Thoracic aorta (tissue), 2 donors: Measurements from ENCODE around the gene SIK3. TPM values are rescaled to one million over a fixed set of nuclear protein-coding genes. Genes with fewer than 3 reads are reported as not detected.
"Not testable (repeated sequence)": the region's sequence is repeated elsewhere in the genome, so short reads cannot be mapped to it uniquely, and the experiment has no call there.

Source experiments
- ATAC-seq: fragments of 150-250 bp; one replicate; pipeline ENCODE4 v1.8.0; 2017; ENCODE audit warnings: low read depth; ENCODE audit not compliant: insufficient number of reproducible peaks, low FRiP score
- DNase-seq: peaks from one replicate; pipeline ENCODE4 v3.0.0-alpha.2; 2020; ENCODE audit warnings: low spot score
- H3K27ac ChIP-seq, 2 donors: fragments of 200-600 bp; sonication (generic); 1 replicate in 1 of 2; 2 replicates in 1 of 2; pipeline ENCODE4 v1.5.1; 2016; ENCODE audit warnings: mild to moderate bottlenecking in 2 of 2, moderate library complexity in 2 of 2
- H3K27me3 ChIP-seq: fragments of 200-600 bp; sonication (generic); replicated peaks from 2 replicates; pipeline ENCODE4 v1.6.0; 2016; ENCODE audit warnings: mild to moderate bottlenecking; ENCODE audit not compliant: insufficient read depth
- H3K36me3 ChIP-seq: fragments of 200-600 bp; sonication (generic); one replicate; pipeline ENCODE4 v1.5.1; 2016
- H3K4me1 ChIP-seq, 2 donors: fragments of 200-600 bp; sonication (generic); 1 replicate in 1 of 2; 2 replicates in 1 of 2; pipeline versions ENCODE4 v1.5.1 to v1.6.0; 2016; ENCODE audit warnings: low read depth in 2 of 2, mild to moderate bottlenecking in 1 of 2; ENCODE audit not compliant: control insufficient read depth in 1 of 2
- H3K4me3 ChIP-seq: fragments of 200-600 bp; sonication (generic); 2 replicates; pipeline ENCODE4 v1.5.1; 2016; ENCODE audit warnings: mild to moderate bottlenecking
- H3K9me3 ChIP-seq: fragments of 200-600 bp; sonication (generic); 2 replicates; pipeline ENCODE4 v1.5.1; 2016
- total RNA-seq, 2 donors: library from RNA; depleted of rRNA; stranded (reverse); fragments of >200 nt; gene quantifications; one replicate each; pipeline versions ENCODE4 v1.1.0 to v1.2.3, GENCODE V29; 2016
- TF ChIP-seq, protein P1 (sequence below): fragments of 200-600 bp; sonication (generic); IDR thresholded peaks from one replicate; pipeline ENCODE4 v1.5.1; 2019; ENCODE audit warnings: antibody characterized with exemption

SIK3 gene
- total RNA-seq, 2 donors from 2014 or later, result 32.9 to 53.7 TPM

DNA sequence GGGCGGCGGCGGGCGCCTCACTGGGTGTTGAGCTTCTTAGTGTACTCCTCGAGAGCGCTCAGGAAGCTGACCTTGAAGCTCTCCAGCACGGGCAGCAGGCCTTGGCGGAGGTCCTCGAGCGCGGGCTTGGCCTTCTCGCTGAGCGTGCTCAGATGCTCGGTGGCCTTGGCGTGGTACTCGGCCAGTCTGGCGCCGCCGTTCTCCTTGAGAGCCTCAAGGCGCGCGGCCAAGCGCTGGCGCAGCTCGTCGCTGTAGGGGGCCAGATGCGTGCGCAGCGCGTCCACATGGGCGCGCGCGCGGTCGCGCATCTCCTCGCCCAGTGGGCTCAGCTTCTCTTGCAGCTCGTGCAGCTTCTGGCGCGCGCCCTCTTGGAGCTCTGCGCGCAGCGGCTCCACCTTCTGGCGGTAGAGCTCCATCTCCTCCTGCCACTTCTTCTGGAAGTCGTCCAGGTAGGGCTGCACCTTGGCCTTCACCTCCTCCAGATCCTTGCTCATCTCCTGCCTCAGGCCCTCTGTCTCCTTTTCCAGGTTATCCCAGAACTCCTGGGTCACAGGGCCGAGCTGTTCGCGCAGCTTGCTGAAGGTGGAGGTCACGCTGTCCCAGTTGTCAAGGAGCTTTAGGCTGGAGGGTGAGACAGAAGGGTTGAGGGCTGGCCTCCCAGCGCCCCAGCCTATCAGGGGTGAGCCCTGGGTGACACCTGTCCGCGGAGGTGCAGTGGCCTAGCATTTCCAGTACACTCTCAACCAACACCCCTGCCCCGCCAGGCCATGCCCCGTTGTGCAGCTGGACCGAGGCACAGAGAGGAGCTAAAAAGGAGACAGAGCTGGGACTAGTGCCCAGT, 262.2 kb downstream of the SIK3 start:
- ATAC-seq, result peak; percentile 85
- Histone ChIP-seq H3K4me1 (peaks cover 10 to 17% of the 10 kb centered on the region in 2 donors), H3K27me3 (no peaks in the 10 kb centered on the region), H3K4me3 (peak overlapping the region; percentile 67), H3K36me3 (no peaks in the 10 kb centered on the region), H3K27ac (peak overlapping the region; percentile 58 to 84), H3K9me3 (no peaks in the 10 kb centered on the region)
- TF ChIP-seq, protein P1, sequence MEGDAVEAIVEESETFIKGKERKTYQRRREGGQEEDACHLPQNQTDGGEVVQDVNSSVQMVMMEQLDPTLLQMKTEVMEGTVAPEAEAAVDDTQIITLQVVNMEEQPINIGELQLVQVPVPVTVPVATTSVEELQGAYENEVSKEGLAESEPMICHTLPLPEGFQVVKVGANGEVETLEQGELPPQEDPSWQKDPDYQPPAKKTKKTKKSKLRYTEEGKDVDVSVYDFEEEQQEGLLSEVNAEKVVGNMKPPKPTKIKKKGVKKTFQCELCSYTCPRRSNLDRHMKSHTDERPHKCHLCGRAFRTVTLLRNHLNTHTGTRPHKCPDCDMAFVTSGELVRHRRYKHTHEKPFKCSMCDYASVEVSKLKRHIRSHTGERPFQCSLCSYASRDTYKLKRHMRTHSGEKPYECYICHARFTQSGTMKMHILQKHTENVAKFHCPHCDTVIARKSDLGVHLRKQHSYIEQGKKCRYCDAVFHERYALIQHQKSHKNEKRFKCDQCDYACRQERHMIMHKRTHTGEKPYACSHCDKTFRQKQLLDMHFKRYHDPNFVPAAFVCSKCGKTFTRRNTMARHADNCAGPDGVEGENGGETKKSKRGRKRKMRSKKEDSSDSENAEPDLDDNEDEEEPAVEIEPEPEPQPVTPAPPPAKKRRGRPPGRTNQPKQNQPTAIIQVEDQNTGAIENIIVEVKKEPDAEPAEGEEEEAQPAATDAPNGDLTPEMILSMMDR, result peak; percentile 49
- DNase-seq, result peak; percentile 43

DNA sequence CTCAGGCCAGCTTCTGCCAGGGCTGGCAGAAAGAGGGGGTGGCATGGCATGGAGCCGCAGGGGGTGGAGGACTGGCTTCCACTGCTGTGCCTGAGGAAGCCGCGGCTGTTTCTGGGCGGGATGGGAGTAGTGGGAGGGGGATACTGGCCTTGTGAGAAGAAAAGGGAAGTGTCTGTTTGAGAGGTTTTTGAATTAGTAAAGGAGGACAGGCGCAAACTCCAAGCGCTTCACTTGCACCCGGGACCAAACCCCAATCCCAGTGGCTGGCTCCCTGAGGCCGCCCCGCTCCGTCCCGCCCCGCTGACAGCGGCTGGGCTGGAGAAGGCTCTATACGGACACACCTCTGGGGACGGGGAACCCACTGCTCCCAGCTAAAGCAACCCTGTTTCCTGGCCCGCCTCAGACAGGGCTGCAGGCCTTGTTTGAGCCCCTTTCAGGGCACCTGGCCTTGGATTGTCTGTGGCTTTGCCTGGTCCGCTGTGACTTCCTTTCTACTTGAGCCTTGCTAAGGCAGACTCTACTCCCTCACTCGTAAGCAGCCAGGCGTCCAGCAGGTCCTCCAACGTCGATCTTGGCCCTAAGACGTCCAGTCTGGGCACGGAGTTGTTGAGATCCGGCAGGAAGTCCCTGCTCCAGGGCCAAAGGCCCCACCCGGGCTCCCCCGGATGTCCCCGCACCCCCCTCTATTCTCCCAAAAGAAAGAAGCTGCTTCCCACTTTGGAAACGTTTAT, 263.0 kb downstream of the SIK3 start:
- ATAC-seq (no peak), DNase-seq (no peak)
- H3K9me3 ChIP-seq, result no peaks in the 10 kb centered on the region
- TF ChIP-seq, protein P1, result no peak
- peak overlapping the region; percentile 58 to 84 for H3K27ac ChIP-seq
- H3K4me3 ChIP-seq, result peak overlapping the region; percentile 67
- no peaks in the 10 kb centered on the region for H3K27me3 ChIP-seq
- no peaks in the 10 kb centered on the region for H3K36me3 ChIP-seq
- peaks cover 10 to 17% of the 10 kb centered on the region in 2 donors for H3K4me1 ChIP-seq

DNA sequence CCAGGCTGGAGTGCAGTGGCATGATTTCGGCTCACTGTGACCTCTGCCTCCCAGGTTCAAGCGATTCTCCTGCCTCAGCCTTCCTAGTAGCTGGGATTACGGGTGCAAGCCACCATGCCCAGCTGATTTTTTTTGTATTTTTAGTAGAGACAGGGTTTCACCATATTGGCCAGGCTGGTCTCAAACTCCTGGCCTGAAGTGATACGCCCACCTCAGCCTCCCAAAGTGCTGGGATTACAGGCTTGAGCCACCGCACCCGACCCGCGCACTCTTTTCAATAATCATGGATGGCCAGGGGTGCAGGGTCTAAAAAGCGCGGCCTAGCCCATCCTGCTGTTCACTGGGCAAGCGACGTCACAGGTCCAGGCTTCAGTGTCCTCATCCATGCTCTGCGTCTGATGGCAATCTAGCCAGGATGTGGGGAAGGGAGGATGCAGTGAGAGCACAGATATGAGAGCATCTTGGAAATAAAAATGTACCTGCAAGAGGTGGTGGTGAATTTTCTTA, 263.6 kb downstream of the SIK3 start:
- DNase-seq, H3K36me3 ChIP-seq, H3K27me3 ChIP-seq, H3K9me3 ChIP-seq, H3K4me3 ChIP-seq, ATAC-seq: not testable (repeated sequence)
- Histone ChIP-seq H3K27ac (peak overlapping the region in 1 of 2 donors; percentile 84), H3K4me1 (peaks cover 10 to 17% of the 10 kb centered on the region in 2 donors)

DNA sequence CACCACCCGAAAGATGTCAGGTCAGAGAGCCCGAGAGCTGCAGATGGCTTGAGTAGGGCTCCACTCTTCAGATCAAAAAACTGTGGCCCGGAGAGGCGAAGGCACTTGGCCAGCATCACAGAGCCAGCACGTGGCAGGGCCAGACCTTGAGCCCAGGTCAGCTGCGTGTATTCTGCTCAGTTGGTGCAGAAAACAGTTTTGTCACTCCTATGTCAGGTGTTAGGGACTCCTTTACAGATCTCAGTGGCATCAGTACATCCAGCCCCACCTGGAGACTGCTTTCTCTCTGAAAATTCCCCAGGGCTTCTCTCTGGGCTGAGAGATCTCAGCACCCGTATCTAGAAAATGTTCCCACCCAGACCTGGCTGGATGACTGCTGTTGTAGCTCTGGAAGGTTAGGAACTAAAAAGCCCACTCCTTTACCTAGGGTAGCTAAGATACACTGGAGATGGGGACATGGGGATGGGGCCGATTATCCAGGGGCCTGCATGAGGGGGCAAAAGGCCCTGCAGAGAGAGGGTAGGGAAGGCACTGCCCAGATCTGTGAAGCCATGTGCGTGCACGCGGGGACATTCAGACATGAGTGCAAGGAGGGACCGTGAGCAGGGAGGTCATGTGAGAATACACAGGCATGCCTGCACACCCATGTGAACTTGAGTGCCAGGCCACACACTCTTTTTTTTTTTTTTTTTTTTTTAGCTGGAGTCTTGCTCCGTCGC, 264.3 kb downstream of the SIK3 start:
- no peaks in the 10 kb centered on the region for H3K36me3 ChIP-seq
- ATAC-seq (no peak), DNase-seq (no peak)
- H3K4me3 ChIP-seq, result no peak overlapping the region
- peaks cover 10 to 17% of the 10 kb centered on the region in 2 donors for H3K4me1 ChIP-seq
- no peak overlapping the region for H3K27ac ChIP-seq
- H3K27me3 ChIP-seq, result no peaks in the 10 kb centered on the region
- no peaks in the 10 kb centered on the region for H3K9me3 ChIP-seq
- TF ChIP-seq, protein P1, result no peak

DNA sequence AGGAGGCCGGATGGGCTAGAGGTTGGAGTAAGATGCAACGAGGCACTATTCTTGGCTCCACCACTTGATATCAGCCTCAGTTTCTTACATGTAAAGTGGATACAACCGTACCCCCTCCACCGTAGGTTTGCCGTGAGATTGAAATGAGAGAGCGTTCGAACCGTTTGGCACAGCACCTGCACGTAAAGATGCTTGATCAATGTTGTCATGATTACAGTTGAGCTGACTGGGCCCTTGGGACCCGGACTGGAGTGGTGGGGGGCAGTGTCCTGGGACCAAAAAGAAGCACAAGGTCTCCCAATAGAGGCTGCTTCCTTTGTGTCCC, 264.8 kb downstream of the SIK3 start:
- Histone ChIP-seq H3K36me3 (no peaks in the 10 kb centered on the region), H3K27ac (no peak overlapping the region), H3K27me3 (no peaks in the 10 kb centered on the region), H3K4me1 (peaks cover 10 to 17% of the 10 kb centered on the region in 2 donors), H3K9me3 (no peaks in the 10 kb centered on the region), H3K4me3 (no peak overlapping the region)
- TF ChIP-seq, protein P1, result no peak
- no peak for ATAC-seq
- no peak for DNase-seq
